Fibroblast of lung (primary cell): ENCODE measurements around the gene KCNK6.

Experiments used
- CTCF ChIP-seq, 2 donors: IDR thresholded peaks in 1 of 2; conservative IDR thresholded peaks in 1 of 2; 1 replicate in 1 of 2; 2 replicates in 1 of 2; pipeline ENCODE4 v1.5.1; 2011 to 2012; ENCODE audit warnings: low read length in 2 of 2, control low read depth in 1 of 2, inconsistent platforms in 1 of 2, low read depth in 1 of 2, mild to moderate bottlenecking in 1 of 2
- EZH2 ChIP-seq: IDR thresholded peaks from 2 replicates; pipeline ENCODE4 v1.5.1; 2012; ENCODE audit warnings: low read length, control low read depth, mild to moderate bottlenecking; ENCODE audit errors: missing control alignments

DNA sequence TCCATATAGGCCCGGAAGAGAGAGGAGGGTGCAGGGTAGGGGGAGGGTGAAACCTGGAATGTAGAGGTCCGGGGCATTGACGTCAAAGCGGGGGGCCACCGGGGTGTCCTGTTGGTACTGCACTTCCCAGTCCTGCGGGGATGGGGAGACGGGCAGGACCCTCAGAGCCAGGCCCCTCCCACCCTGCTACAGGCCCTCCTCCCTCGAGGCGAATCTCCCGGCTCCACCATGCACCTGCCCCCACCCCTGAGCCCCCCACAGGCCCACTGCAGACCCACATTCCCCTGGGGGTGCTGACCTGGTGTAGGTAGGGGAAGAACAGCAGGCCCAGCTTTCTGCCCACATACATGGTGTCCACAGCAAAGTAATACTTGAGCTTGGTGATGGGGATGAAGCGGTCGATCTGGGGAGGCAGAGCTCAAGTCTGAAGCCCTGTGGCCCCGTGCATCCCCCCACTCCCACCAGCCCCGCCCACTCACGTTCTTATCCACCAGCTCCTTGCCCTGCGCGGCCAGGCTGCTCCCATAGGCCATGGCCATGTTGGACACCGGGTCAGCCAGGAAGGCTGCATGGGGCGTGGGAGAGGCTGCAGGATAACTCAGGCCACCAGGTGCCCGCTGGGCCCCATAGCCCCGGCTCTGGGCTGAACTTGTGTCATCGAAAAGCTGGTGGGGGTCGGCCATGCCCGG is 10.6 kb upstream of the KCNK6 start:
- TF ChIP-seq EZH2 = no peak
- no peak for TF ChIP-seq CTCF (conservative IDR thresholded peaks at IDR 0.05 in 1 of 2, IDR thresholded peaks at IDR 0.05 in 1 of 2; ENCODE audit: low read depth in 1 of 2, low read length in 2 of 2)
